HUES6 (cell line): ENCODE results near the gene CD52.
"Not testable (repeated sequence)": the region's sequence is repeated elsewhere in the genome, so short reads cannot be mapped to it uniquely, and the experiment has no call there.

Experiments
- H3K27ac ChIP-seq: 2 replicates; pipeline ENCODE4 v1.7.0; 2013; ENCODE audit warnings: low read depth, mild to moderate bottlenecking, low read length, inconsistent platforms
- H3K27me3 ChIP-seq: 2 replicates; pipeline ENCODE4 v1.6.1; 2013; ENCODE audit warnings: low read length; ENCODE audit not compliant: control insufficient read depth, insufficient read depth
- H3K36me3 ChIP-seq: 2 replicates; pipeline ENCODE4 v1.6.1; 2013; ENCODE audit warnings: low read length; ENCODE audit not compliant: control insufficient read depth, insufficient read depth
- H3K4me1 ChIP-seq: 2 replicates; pipeline ENCODE4 v1.6.1; 2013; ENCODE audit warnings: low read length; ENCODE audit not compliant: control insufficient read depth, insufficient read depth
- H3K4me3 ChIP-seq: 2 replicates; pipeline ENCODE4 v1.5.1; 2013; ENCODE audit warnings: low read depth, low read length
- H3K9ac ChIP-seq: one replicate; pipeline ENCODE4 v1.6.1; 2013; ENCODE audit warnings: mild to moderate bottlenecking, low read length
- H3K9me3 ChIP-seq: 2 replicates; pipeline ENCODE4 v1.6.1; 2013; ENCODE audit warnings: low read depth, low read length; ENCODE audit not compliant: control insufficient read depth, insufficient read depth

Gene CD52

DNA sequence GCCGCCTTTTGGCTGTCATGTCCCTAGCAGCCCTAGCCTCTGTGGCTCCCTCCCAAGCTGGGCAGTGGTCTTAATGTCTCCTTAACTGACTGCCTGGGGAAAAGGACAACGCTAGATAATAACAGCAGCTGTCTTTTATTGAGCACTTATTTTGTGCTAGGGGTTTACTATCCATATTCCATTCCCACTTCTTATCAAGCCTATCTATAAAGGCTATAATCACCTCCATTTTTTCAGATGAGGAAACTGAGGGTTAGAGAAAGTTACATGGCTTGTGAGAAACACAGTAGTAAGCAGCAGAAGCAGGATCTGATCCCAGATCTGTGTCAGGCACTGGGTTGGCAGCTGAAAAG is 31.7 kb upstream of the CD52 start:
- H3K27ac ChIP-seq, result no peak overlapping the region

DNA sequence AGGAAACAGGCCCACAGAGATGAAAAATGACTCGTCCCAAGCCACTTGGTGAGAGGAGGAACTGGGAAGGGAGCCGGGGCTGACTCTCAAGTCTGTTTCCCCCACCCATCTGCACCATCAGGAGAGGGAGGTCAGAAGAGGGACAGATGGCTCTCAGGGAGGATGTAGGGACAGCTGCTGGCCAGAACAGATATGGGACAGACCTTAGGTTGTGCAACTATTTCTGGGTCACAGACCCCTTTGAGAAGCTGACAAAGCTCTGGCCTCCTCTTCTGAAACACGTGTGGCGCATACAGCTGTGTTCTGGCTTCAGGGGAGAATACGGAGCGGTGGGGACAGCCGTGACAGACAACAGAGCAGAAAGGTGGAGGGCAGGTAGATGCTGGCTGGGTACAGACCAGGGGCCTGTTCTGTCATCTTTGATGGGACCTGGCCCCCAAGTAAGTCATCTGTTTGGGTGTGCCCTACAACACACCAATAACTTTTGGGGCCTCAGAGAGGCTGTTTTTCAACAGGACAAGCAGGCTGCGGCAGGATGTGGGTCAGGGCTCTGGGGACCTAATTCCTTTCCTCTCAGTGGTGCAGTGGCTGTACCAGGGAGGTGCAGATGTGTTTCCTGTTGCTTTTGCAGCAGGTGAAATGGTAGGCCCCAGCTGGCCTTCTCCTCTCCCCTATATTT is 30.6 kb upstream of the CD52 start:
- no peaks in the 10 kb centered on the region for H3K27me3 ChIP-seq
- H3K9ac ChIP-seq, result no peak overlapping the region
- no peak overlapping the region for H3K4me3 ChIP-seq
- H3K4me1 ChIP-seq, result peaks cover 48% of the 10 kb centered on the region
- no peaks in the 10 kb centered on the region for H3K36me3 ChIP-seq
- no peaks in the 10 kb centered on the region for H3K9me3 ChIP-seq
- no peak overlapping the region for H3K27ac ChIP-seq

More for the DNA sequence above, 31.7 kb upstream of the CD52 start:
- no peaks in the 10 kb centered on the region for H3K36me3 ChIP-seq
- H3K9ac ChIP-seq, result no peak overlapping the region
- H3K27me3 ChIP-seq, result no peaks in the 10 kb centered on the region
- H3K9me3 ChIP-seq, result no peaks in the 10 kb centered on the region
- peaks cover 51% of the 10 kb centered on the region for H3K4me1 ChIP-seq
- no peak overlapping the region for H3K4me3 ChIP-seq

DNA sequence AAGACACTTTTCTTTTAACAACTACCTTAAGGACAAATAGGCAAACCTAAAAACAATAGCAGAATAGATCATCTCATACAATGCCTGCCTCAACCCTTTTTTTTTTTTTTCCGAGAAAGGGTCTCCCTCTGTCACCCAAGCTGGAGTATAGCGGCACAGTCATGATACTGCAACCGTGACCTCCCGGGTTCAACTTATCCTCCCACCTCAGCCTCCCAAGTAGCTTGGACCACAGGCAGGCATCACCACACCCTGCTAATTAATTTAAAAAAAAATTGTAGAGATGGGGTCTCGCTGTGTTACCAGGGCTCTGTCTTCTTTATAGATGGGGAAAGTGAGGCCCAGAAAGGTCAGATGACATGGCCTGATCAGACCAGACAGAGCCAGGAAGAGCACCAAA is 29.9 kb upstream of the CD52 start:
- H3K27me3 ChIP-seq, result no peaks in the 10 kb centered on the region
- H3K4me3 ChIP-seq, result no peak overlapping the region
- H3K9me3 ChIP-seq, result no peaks in the 10 kb centered on the region
- no peak overlapping the region for H3K27ac ChIP-seq
- H3K36me3 ChIP-seq, result no peaks in the 10 kb centered on the region
- H3K4me1 ChIP-seq, result peaks cover 42% of the 10 kb centered on the region
- no peak overlapping the region for H3K9ac ChIP-seq

DNA sequence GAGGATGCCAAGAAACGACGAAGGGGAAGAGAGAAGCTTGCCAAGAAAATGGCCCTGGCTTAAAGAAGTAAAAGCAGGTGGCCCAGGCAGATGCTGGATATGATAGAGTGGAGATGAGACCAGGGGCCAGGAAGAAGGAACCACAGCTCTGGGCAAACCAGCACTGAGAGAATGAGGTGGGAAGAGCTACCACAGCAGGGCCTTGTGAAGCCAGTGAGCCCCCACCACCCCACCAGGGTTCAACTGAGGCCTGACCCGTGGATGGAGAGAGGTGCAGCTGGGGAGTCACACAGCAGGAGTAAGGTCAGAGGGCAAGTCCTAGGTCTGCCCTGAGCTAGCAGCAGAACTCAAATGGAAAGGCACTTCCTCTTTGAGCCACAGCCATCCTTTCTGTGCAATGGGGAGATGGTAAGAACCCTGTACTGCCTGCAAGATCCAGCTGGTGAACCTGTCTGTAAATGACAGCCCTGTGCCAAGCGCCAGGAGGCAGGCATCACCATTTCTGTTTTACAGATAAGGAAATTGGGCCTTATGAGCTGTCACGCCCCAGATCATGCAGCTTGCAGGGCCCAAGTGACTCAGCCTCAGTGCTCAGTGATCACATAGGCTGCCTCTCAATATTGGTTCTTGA is 29.3 kb upstream of the CD52 start:
- Histone ChIP-seq H3K9me3 (no peaks in the 10 kb centered on the region), H3K36me3 (no peaks in the 10 kb centered on the region), H3K27me3 (no peaks in the 10 kb centered on the region), H3K4me3 (no peak overlapping the region), H3K27ac (no peak overlapping the region), H3K4me1 (peaks cover 42% of the 10 kb centered on the region), H3K9ac (no peak overlapping the region)

DNA sequence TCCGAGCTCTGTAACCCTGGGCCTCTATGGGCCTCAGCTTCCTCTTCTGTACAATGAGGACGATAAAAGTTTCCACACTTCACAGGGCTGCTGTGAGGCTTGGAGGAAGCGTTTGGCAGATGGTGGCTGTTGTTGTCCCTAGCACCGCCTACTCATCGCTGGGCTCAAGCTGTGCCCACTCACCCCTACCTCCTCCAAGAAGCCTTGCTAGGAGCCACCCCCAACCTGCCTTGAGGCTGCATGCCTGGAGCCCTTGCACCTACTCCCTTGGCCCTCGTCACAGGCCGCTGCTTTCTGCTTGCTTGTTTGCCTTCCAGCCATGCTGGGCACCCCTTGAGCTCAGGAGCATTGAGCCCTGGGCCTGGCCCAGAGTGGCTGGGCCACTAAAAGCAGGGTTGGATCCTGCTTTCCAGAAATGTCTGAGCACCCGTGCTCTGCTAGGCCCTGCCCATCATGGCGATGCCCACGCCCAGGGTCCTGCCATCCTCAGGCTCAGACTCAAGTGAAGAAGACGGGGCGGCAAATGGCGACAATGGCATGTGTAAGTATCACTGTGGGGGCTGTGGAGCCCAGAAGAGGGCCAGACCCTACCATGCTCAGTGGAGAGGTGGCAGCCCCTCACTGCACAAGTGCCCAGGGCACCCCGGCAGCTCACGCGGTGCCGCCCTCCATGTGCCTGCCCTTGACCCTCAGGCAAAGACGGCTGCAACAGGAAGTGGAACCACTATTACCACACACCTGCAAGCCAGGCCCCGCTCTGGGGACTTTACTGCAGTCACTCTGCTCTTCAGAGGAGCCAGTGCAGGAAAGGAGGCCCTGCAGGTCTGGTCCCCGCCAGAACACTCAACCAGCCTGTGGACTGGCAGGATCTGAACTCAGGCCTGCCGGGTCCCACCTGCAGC is 28.3 kb upstream of the CD52 start:
- Histone ChIP-seq H3K27me3 (no peaks in the 10 kb centered on the region), H3K36me3 (peaks cover 2% of the 10 kb centered on the region; the same call in 1 of the 2 replicates), H3K4me1 (peaks cover 40% of the 10 kb centered on the region), H3K9ac (no peak overlapping the region), H3K4me3 (no peak overlapping the region), H3K9me3 (no peaks in the 10 kb centered on the region), H3K27ac (no peak overlapping the region)

DNA sequence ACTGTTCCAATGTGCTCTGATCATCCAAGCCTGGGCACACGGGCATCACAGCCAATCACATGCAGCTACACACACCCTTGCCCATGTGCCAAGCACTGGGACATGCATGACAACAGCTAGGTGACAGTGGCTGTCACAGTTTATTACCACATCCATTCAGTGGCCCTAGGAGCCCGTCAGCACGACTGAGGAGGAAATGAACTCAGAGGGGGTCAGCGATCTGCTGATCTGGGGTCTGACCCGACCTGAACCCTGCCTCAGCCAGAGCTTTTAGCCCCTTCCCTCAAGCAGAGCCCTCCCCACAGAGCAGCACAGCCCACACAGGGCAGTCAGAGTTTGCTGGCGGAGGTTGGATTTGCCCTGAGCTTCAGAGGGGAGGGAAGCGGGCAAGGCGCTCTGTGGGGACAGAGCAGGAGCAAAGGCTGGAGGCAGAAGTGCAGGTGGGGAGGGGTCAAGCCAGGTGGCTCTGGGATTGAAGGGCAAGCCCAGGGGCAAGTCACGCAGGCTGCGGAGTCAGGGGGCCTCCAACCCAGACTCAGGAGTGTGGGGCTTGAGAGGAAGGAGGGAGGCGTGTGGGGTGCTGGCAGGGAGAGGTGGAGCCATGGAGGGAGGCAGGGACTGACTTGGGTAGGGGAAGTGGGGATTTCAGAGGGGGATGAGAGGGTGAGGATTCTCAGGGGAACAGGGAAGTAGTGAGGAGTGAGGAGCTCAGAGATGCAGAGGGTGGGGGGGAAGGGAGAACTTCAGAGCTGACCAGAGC is 27.5 kb upstream of the CD52 start:
- H3K4me1 ChIP-seq, result peaks cover 32% of the 10 kb centered on the region
- no peak overlapping the region for H3K27ac ChIP-seq
- H3K9ac ChIP-seq, result no peak overlapping the region
- no peak overlapping the region for H3K4me3 ChIP-seq
- no peaks in the 10 kb centered on the region for H3K9me3 ChIP-seq
- no peaks in the 10 kb centered on the region for H3K27me3 ChIP-seq
- peaks cover 2% of the 10 kb centered on the region; the same call in 1 of the 2 replicates for H3K36me3 ChIP-seq

DNA sequence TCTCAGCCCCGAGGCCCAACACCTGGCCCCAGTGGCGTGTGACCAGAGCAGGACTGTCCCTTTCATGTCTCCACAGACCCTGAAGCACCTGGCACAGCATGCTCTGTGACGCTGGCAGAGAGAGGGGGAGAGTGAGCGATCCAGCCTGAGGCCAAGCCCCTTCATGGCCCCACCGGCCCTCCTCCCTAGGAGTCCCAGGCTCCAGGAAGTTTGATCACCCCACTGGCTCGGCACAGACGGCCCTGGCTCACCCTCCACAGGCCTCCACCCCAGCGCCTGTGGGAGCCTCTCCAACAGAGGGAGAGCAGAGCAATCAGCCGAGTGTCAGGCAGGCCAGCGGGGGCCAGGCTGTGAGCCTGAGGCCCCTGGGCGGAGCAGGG is 26.9 kb upstream of the CD52 start:
- Histone ChIP-seq H3K4me3 (no peak overlapping the region), H3K4me1 (peaks cover 27% of the 10 kb centered on the region), H3K9me3 (no peaks in the 10 kb centered on the region), H3K27ac (no peak overlapping the region), H3K27me3 (no peaks in the 10 kb centered on the region), H3K9ac (no peak overlapping the region), H3K36me3 (peaks cover 2% of the 10 kb centered on the region; the same call in 1 of the 2 replicates)

DNA sequence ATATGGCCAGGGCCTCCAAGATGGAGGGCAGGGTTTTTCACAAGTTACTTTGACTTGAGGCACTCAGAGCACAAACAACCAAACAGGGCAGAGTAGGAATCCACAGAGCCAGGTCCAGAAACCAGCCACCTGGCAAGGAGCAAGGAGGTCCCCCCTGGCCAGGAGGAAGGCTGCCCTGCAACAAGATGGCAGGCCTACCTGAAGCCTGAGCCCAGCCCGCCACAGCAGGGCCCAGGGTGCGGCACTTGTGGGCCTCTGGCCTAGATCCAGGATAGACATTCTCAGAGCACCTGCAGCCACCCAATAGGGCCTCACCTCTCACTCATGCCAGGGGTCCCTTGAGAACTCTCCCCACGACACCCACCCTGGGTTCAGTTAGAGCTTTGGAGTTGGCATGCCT is 26.3 kb upstream of the CD52 start:
- Histone ChIP-seq H3K36me3 (peaks cover 2% of the 10 kb centered on the region; the same call in 1 of the 2 replicates), H3K9ac (no peak overlapping the region), H3K4me1 (peaks cover 27% of the 10 kb centered on the region), H3K27ac (no peak overlapping the region), H3K4me3 (no peak overlapping the region), H3K27me3 (no peaks in the 10 kb centered on the region), H3K9me3 (no peaks in the 10 kb centered on the region)

DNA sequence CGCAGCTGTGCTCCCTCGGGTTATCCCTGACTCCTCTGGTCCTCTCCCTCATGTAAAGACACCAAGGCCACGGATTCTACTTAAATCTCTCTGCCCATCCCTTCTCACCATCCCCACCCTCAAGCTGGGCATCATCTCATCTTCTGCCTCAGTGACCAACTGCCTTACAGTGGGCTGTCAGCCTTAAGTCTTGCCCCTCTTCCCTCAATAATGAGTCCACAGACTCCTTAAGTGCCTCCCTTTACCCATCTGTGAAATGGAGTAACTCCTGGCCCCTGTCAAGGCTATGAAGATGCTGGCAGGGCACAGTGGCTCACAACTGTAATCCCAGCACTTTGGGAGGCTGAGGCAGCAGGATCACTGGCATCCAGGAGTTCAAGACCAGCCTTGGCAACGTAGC is 25.8 kb upstream of the CD52 start:
- H3K4me1 ChIP-seq, result peaks cover 27% of the 10 kb centered on the region
- H3K4me3 ChIP-seq, result no peak overlapping the region
- H3K36me3 ChIP-seq, result peaks cover 6% of the 10 kb centered on the region; the same call in 1 of the 2 replicates
- no peak overlapping the region for H3K27ac ChIP-seq
- no peak overlapping the region for H3K9ac ChIP-seq
- no peaks in the 10 kb centered on the region for H3K27me3 ChIP-seq
- H3K9me3 ChIP-seq, result no peaks in the 10 kb centered on the region

DNA sequence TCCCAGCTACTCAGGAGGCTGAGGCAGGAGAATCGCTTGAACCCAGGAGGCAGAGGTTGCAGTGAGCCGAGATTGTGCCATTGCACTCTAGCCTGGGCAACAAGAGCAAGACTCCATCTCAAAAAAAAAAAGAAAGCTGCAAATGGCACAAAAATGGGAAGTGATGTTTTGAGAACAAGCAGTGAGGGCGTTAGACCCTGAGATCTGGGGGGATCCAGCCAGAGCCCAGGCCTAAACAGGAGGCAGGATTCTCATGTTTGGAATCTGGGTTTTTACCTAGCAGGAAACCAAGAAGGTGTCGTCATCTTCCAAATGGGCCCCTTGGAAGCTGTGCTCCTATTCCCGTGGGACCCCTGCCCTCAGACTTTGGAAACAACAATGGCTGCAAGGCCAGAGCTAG is 25.0 kb upstream of the CD52 start:
- H3K4me1 ChIP-seq, result peaks cover 27% of the 10 kb centered on the region
- not testable (repeated sequence) for H3K9ac ChIP-seq, H3K36me3 ChIP-seq, H3K9me3 ChIP-seq, H3K27me3 ChIP-seq, H3K4me3 ChIP-seq, H3K27ac ChIP-seq
